ENCODE data around the gene ATAD1. TPM values are rescaled to one million over a fixed set of nuclear protein-coding genes. Genes with fewer than 3 reads are reported as not detected.

ATAD1 gene
- total and polyA plus RNA-seq, 9 of the 15 experiments (the other 6 are each of a cell fraction or from before 2014, with no cell fraction given), result 11.3 to 33.8 (median 27.3) TPM

- TF ChIP-seq NBN (IDR thresholded peaks at IDR 0.05; ENCODE audit: low read depth) (peak; percentile 66; the same call in 1 of the 2 replicates), TRIM24 (IDR thresholded peaks at IDR 0.05) (0 out of 4 replicates have a peak, but pooled peaks of 1 of the 2 experiments have one; percentile 17), MITF (IDR thresholded peaks at IDR 0.05) (peak; percentile 53; the same call in 1 of the 2 replicates), ZNF175 (CRISPR knock-in tag; IDR thresholded peaks at IDR 0.05; ENCODE audit: low read depth) (peak; percentile 50; the same call in 1 of the 2 replicates), NEUROD1 (IDR thresholded peaks at IDR 0.05; ENCODE audit: borderline replicate concordance, low read depth, low read length, partially characterized antibody) (peak; percentile 99), NUFIP1 (IDR thresholded peaks at IDR 0.05; ENCODE audit: partially characterized antibody) (peak; percentile 93), TRIM25 (IDR thresholded peaks at IDR 0.05; ENCODE audit: borderline replicate concordance) (no peak), HDAC3 (IDR thresholded peaks at IDR 0.05; ENCODE audit: borderline replicate concordance, partially characterized antibody) (peak; percentile 92), ETS1 (conservative IDR thresholded peaks at IDR 0.05; ENCODE audit: control insufficient read depth, low read depth, low read length) (peak; percentile 57; the same call in 1 of the 2 replicates), PHTF2 (CRISPR knock-in tag; IDR thresholded peaks at IDR 0.05) (0 out of 2 replicates have a peak, but pooled peaks have one; percentile 10), SP1 (CRISPR knock-in tag; IDR thresholded peaks at IDR 0.05) (peak; percentile 100), MAZ (CRISPR knock-in tag; conservative IDR thresholded peaks at IDR 0.05 in 1 of 2, IDR thresholded peaks at IDR 0.05 in 1 of 2) (peak; percentile 75 to 98), CBFA2T2 (conservative IDR thresholded peaks at IDR 0.05) (peak; percentile 52; the same call in 1 of the 2 replicates), EP400 (IDR thresholded peaks at IDR 0.05) (peak; percentile 90), HDAC2 (IDR thresholded peaks at IDR 0.05) (0 out of 2 replicates have a peak, but pooled peaks have one; percentile 37), NR2F6 (CRISPR knock-in tag; IDR thresholded peaks at IDR 0.05) (no peak), CREM (IDR thresholded peaks at IDR 0.05; ENCODE audit: low read depth) (peak; percentile 73), NR2C2 (CRISPR knock-in tag; IDR thresholded peaks at IDR 0.05) (peak; percentile 80), NR2C2 (tag; IDR thresholded peaks at IDR 0.05) (peak; percentile 86), RNF2 (IDR thresholded peaks at IDR 0.05) (peak; percentile 79), ZNF217 (CRISPR knock-in tag; IDR thresholded peaks at IDR 0.05) (no peak), XRCC5 (IDR thresholded peaks at IDR 0.05; ENCODE audit: low read depth, low read length) (peak; percentile 94), ARID3A (IDR thresholded peaks at IDR 0.05; ENCODE audit: borderline replicate concordance, low read depth, low read length) (0 out of 2 replicates have a peak, but pooled peaks have one; percentile 9)
Observed at GRCh38 chr10:87861953-87862678, 44.1 kb upstream of the ATAD1 start (continued).
